ENCODE data around the gene NKX2-8.

The NKX2-8 gene

DNA sequence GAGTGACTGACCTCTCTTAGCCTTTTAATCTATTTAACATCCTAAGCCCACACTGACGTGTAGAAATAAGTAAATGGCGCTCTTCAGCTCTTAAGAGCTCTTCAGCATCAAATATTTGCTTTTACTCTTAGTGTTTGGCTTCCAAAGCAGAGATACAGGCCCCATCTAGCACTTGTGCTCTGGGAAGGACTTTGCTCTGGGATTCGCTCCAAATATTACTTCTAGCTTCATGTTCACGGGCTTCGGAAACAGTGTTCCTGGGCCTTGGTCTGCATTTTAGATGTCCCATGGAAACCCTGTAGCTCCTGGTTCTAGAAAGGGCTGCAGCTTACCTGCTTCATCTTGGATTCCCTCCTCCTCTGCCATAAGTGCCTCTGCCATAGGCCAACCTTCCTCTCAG, 2.7 kb upstream of the NKX2-8 start:
- peaks cover 85% of the 10 kb centered on the region for H3K27me3 Mint-ChIP-seq

DNA sequence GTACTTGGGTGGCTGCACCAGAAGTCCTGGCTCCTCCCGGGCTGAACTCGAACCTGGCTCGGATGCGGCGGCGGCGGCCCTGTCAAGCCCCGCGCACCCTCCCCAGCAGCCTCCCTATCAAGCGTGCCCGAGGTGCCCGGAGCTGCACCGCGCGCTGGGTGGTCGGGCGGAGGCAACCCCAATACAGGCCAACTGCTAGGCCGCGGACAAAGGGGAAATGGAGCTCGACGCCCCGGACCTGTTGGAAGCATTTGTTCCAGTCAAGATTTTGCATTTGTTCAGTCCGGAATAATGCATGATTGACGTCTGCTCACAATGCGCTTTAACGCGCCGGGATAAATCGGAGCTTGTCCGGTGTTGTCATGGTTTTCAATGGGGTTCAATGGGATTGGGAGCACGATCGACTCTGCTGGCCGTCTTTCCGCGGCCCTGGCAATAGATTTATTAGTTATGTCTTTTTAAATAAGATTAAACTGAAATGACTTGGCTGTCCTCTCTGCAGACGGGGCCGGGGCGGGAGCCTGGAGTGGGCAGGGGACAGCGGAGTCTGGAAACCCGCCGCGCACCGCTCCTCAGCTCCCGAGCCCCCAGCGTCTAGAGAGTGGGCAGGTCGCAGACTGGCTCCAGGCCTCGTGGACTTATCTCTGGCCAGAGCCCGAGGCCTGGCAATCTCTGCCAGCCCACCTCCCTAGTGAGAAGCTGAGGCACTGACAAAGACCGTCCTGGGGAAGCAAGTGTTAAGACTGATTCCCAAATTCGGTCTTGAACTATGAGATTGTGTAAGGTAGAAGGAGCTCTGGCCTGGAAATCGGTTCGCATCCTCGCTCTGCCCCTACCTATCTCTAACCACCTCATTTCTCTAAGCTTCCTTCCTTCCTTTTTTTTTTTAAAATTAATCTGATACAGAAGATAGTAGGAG, 1.7 kb upstream of the NKX2-8 start:
- Mint-ChIP-seq H3K4me1 (ENCODE audit: low read depth) (peaks cover 4% of the 10 kb centered on the region), H3K27ac (no peak overlapping the region), H3K9me3 (no peaks in the 10 kb centered on the region), H3K27me3 (peaks cover 87% of the 10 kb centered on the region), H3K4me3 (no peak overlapping the region), H3K36me3 (ENCODE audit: low read depth) (no peaks in the 10 kb centered on the region)
- no peak for DNase-seq

More for the DNA sequence above, 2.7 kb upstream of the NKX2-8 start:
- Mint-ChIP-seq H3K9me3 (no peaks in the 10 kb centered on the region), H3K36me3 (ENCODE audit: low read depth) (no peaks in the 10 kb centered on the region), H3K4me1 (ENCODE audit: low read depth) (peaks cover 4% of the 10 kb centered on the region), H3K27ac (no peak overlapping the region), H3K4me3 (no peak overlapping the region)
- no peak for DNase-seq

DNA sequence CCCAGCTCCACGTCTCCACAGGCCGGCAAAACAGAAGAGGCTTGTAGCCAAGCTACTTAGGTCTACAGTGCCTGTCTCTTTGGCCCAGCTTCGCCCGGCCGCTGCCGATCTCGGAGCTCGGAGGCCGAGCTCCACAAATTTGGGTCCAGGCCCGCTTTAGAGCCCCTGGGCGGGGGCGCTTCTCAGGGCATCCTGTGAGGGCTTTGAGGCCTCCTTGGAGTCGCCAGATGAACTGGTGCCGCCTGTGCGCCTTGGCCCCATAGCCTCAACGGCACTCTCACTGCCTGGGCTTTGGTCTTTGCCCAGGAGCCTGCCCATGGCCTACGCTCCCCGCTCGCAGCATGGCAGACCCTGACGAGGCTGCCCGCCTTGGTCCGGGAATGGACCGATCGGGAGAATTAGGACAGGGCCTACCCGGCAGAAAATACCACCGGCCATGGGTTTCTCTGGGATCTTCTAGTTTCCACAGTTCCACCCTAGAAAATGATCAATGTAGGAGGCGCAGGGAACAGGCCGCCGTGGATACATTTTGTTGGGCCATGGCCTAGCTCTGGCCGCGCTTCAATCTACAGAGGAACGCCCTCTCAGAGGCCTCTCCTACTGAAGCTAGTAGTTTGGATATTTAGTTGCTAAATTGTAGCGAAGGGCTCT, 953 bp upstream of the NKX2-8 start:
- no peaks in the 10 kb centered on the region for H3K9me3 Mint-ChIP-seq
- no peak overlapping the region for H3K4me3 Mint-ChIP-seq
- no peak for DNase-seq
- H3K36me3 Mint-ChIP-seq (ENCODE audit: low read depth): no peaks in the 10 kb centered on the region
- H3K4me1 Mint-ChIP-seq (ENCODE audit: low read depth): peaks cover 4% of the 10 kb centered on the region
- H3K27ac Mint-ChIP-seq: no peak overlapping the region
- peaks cover 85% of the 10 kb centered on the region for H3K27me3 Mint-ChIP-seq

DNA sequence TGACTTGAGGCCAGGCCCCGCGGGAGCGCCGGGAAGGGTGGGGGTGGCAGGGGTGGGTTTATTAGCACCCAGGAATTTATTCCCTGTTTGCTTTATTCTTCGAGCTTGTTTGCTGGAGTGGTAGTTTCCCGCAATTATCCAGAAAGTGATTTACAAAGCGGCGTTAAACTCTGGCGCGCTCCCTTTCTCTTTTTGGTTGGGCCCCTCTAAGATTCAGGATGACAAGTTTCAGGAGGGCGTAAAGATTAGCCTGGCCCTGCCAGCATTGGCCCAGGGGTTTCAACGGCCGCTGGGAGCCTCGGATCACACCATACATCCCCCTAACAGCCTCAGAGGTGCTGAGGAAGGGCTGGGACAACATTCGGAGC, 444 bp upstream of the NKX2-8 start:
- Mint-ChIP-seq H3K27ac (no peak overlapping the region), H3K4me1 (ENCODE audit: low read depth) (peaks cover 4% of the 10 kb centered on the region), H3K36me3 (ENCODE audit: low read depth) (no peaks in the 10 kb centered on the region), H3K9me3 (no peaks in the 10 kb centered on the region), H3K27me3 (peaks cover 86% of the 10 kb centered on the region), H3K4me3 (no peak overlapping the region)
- DNase-seq: no peak

DNA sequence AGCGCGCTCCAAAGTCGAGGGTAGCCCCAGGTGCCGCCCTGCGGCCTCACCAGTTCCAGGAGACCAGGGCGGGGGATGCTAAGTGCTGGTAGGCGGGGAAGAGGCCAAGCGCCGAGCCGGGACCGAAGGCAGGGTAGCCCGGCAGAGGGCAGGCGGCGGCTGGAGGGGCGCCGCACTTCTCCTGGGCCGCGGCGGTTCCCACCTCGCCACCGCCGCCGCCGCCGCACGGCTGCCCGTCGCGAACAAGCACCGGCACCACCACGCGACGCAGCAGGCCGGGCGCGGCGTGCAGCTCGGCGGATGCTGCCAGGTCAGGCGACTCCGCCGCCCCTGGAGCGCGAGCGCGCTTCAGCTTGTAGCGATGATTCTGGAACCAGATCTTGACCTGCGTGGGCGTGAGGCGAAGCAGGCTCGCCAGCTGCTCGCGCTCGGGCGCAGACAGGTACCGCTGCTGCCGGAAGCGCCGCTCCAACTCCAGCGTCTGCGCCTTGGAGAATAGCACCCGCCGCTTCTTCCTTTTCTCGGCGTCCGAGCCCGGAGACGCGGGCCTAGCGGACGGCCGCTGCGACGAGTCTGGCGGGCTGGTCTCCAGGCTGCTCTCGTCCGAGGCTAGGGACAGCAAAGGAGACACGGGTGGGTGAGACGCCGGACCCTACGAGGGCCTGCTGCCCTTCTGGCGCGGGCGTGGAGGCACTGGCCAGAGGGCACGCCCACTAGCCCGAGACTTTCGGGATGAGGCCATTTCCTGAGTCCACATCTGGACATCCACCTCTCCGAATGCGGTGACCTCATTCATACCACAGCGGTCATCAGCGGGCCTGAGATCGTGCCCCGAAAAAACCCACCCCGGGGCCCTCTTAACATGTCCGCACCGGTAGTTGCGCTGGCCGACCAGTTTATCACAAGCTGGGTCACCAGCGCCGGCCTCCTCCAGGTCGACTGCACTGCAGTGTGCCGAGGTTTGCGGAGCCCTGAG, 1.3 kb downstream of the NKX2-8 start:
- peak; percentile 35 for DNase-seq
- H3K36me3 Mint-ChIP-seq (ENCODE audit: low read depth): no peaks in the 10 kb centered on the region
- peaks cover 4% of the 10 kb centered on the region for H3K4me1 Mint-ChIP-seq (ENCODE audit: low read depth)
- H3K27me3 Mint-ChIP-seq: peaks cover 79% of the 10 kb centered on the region
- peak overlapping the region; percentile 27 for H3K4me3 Mint-ChIP-seq
- no peak overlapping the region for H3K27ac Mint-ChIP-seq
- no peaks in the 10 kb centered on the region for H3K9me3 Mint-ChIP-seq

DNA sequence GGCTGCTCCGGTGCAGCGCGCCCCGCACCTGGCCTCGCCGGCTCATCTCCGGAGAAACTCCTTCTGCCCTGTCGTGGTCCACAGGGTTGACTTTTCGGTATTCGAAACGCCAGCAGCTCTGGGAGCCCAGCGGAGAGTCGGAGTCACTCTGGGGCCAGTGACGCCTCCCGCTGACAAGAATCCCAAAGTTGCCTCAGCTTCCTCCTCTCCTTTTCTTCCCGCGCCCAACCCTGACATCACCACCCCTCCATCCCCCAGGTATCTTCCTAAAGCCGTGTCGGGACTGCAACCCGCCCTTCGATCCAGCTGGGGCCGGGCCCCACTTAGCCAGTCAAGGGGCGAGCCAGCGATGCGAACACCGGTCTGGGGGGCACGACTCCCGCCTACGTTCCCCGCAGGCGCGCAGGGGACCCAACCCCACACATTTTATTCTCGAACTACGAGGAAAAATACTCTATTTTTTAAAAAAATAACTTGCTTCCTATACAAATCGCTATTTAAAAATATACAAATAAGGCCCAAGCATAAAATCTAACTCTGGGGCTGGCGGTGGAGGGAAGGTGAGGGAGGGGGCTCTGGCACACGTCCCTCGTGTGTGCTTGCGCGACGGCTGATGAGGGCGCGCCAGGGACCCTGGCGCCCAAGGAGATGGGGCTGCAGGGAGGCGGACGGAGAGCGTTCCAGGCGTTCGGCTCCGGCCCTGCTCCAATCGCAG, 2.1 kb downstream of the NKX2-8 start:
- H3K36me3 Mint-ChIP-seq (ENCODE audit: low read depth): no peaks in the 10 kb centered on the region
- peaks cover 4% of the 10 kb centered on the region for H3K4me1 Mint-ChIP-seq (ENCODE audit: low read depth)
- DNase-seq: no peak
- H3K27me3 Mint-ChIP-seq: peaks cover 73% of the 10 kb centered on the region
- no peak overlapping the region for H3K27ac Mint-ChIP-seq
- H3K4me3 Mint-ChIP-seq: no peak overlapping the region
- no peaks in the 10 kb centered on the region for H3K9me3 Mint-ChIP-seq

DNA sequence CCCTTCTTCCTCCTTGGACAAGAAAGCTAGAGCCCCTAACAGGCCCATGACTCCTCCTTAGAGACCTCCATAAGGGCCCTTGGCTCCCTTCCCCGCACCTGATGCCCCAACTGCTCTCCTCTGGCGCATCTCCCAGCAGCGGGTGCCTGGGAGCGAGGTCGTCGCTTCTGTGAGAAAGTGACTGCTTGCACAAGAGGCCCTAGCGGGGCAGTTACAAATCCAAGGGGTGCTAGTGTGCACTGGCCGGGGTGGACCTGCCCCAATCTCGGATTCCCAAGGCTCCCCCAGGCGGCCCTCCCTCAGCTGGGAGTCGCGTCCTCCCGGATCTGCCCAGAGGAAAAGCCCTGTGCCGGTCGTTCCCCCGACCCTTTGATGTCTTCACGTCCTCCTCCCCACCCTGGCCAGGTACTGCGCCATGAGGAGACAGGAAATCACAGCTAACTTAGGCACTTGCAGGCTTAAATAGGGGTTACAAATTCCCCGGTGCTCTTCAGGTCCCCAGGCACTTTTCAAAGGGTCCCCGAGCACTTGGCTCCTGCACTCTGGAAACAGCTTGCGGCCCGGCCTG, 2.8 kb downstream of the NKX2-8 start:
- no peak for DNase-seq
- H3K9me3 Mint-ChIP-seq: no peaks in the 10 kb centered on the region
- H3K27me3 Mint-ChIP-seq: peaks cover 67% of the 10 kb centered on the region
- H3K36me3 Mint-ChIP-seq (ENCODE audit: low read depth): no peaks in the 10 kb centered on the region
- H3K27ac Mint-ChIP-seq: no peak overlapping the region
- peaks cover 4% of the 10 kb centered on the region for H3K4me1 Mint-ChIP-seq (ENCODE audit: low read depth)
- H3K4me3 Mint-ChIP-seq: no peak overlapping the region

DNA sequence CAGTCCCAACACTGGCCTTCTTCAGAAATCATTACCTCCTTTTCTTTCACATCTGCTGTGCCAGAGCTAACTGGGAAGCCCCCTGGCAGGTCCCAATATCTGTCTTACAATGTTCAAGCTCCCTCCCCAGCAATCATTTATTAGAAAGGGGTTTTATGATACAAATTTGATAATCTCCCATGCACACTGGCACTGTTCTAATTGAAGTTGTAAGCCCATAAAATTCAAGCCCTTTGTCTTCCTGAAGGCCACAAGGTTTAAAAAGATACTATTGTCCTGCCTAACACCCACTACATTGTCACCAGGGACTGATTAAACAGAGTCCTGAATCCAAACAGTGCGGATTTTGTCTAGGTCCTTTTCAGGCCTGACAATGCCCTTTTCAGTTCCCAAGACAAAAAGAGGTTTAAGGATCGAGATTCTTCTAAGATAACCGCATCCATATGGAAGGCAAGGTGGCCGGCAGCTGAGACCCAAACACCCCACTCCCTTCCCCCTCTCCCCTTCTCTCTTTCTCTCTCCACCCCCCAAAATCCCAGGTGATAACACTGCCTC, 3.3 kb downstream of the NKX2-8 start:
- peaks cover 61% of the 10 kb centered on the region for H3K27me3 Mint-ChIP-seq
- H3K9me3 Mint-ChIP-seq: no peaks in the 10 kb centered on the region

DNA sequence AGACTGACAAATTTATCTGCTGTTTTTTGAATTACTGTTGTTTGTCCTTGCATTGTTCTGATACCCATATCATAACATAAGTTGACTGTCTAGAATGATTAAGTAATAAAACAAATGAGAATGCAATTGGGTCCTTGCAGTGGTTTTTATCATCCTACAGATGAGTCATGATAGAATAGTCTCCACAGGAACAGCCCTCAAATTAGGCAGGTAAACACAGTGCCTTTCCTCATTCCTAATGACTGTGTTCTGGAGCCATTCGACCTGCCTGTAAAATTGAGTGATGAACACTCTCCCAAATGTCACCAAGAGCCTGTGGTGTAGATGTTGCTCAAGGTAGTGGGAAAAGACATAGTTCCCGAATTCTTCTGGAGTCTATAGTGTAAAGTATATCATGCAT, 12.3 kb downstream of the NKX2-8 start:
- no peak for DNase-seq
- Mint-ChIP-seq H3K4me3 (no peak overlapping the region), H3K27me3 (peaks cover 12% of the 10 kb centered on the region), H3K9me3 (peaks cover 4% of the 10 kb centered on the region), H3K4me1 (ENCODE audit: low read depth) (no peaks in the 10 kb centered on the region), H3K36me3 (ENCODE audit: low read depth) (no peaks in the 10 kb centered on the region), H3K27ac (no peak overlapping the region)

More for the DNA sequence above, 3.3 kb downstream of the NKX2-8 start:
- Mint-ChIP-seq H3K27ac (no peak overlapping the region), H3K36me3 (ENCODE audit: low read depth) (no peaks in the 10 kb centered on the region), H3K4me3 (no peak overlapping the region), H3K4me1 (ENCODE audit: low read depth) (peaks cover 4% of the 10 kb centered on the region)
- no peak for DNase-seq

DNA sequence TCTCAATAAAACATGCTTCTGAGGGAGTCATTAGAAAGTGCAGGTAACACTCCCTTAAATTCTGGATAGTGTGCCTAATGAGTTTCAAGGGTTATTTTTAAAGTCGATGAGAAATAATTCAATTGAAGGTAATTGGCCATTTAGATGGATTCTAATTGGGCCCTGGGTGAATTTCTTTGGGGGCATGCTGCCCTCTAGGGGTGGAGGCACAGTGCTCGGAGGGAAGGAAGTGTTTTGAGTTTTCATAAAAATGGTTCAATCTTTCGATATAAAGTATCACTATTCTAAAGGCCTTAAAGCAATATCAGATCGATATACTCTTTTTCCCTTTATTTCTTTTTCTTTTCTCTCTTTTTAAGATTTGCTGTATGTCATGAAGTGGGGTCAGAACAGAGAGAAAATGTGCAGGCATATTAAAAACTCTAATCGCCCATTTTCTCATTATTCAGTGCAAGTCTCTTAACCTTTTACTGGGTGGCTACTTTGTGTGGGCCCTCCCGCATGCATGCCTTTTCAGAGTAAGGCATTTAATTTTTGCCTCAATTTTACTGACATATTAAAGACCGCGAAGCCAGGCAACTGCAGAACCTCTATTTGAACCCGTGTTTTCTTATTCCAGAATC, 25.5 kb downstream of the NKX2-8 start:
- peak; percentile 43 for DNase-seq
- no peak overlapping the region for H3K4me3 Mint-ChIP-seq
- no peak overlapping the region for H3K27ac Mint-ChIP-seq
- peaks cover 20% of the 10 kb centered on the region for H3K27me3 Mint-ChIP-seq
- no peaks in the 10 kb centered on the region for H3K36me3 Mint-ChIP-seq (ENCODE audit: low read depth)
- H3K9me3 Mint-ChIP-seq: no peaks in the 10 kb centered on the region
- no peaks in the 10 kb centered on the region for H3K4me1 Mint-ChIP-seq (ENCODE audit: low read depth)

DNA sequence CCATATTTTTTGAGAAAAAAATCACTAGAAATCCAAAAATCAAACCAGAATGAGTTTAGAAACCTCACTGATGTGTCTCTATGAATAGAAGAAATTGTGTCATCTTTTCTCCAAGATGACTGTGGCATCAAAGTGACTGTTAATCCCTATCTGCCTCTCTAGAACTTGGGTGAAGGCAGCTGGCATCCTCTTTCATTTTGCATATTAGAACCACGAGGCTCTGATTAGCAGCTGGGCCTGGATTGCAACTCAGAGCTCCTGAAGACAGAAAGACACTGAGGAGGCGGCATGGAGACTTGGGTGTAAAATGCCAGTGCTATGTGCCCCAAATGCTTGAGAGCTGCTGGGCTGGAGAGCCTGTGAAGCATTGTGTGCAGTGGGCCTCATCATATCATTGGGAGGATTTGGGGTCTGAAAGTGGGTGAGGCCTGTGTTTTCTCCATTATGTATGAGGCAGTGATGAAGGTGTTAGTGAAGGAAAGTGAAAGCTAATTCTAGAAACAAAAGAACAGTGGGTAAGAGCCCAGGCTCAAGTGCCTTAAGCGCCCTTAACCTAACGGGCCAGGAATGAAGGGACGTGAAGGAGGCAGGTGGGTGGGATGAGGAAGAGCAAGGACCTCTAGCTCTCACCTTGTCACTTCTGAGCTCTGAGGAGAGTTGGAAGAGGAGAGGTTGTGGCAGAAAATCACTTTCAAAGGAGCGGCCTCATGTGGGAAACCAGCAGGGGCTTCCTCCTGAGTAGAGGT, 26.2 kb downstream of the NKX2-8 start:
- no peak overlapping the region for H3K27ac Mint-ChIP-seq
- no peaks in the 10 kb centered on the region for H3K9me3 Mint-ChIP-seq
- no peaks in the 10 kb centered on the region for H3K36me3 Mint-ChIP-seq (ENCODE audit: low read depth)
- H3K4me1 Mint-ChIP-seq (ENCODE audit: low read depth): no peaks in the 10 kb centered on the region
- H3K4me3 Mint-ChIP-seq: no peak overlapping the region
- H3K27me3 Mint-ChIP-seq: peaks cover 16% of the 10 kb centered on the region
- DNase-seq: no peak

DNA sequence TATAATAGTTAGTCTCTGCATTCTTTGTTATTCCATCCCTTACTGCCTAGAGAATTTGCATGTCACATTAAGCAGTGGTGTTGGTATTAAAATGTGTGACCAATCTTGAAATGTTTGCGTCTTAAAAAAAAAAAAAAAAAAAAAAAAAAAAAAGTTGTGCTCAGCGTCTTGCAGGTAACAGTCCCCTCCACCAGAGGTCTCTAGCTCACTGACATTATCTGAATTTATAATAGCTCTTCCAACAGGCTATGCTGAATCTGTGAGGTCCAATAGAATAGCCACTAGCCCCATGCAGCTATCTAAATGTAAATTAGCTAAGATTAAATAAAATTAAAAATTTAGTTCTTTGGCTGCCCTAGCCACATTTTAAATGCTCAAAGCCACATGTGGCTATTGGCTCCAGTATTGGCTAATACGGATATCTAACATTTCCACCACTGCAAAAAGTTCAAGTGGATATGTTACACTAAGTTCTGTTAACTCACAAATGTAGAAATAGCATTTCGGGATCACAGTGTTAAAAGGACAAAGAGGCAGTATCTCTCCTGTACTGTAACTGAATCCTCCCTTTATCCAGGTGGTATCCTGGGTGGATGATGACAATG, 28.7 kb downstream of the NKX2-8 start:
- DNase-seq: no peak
- no peaks in the 10 kb centered on the region for H3K4me1 Mint-ChIP-seq (ENCODE audit: low read depth)
- H3K4me3 Mint-ChIP-seq: no peak overlapping the region
- no peaks in the 10 kb centered on the region for H3K9me3 Mint-ChIP-seq
- H3K27ac Mint-ChIP-seq: no peak overlapping the region
- peaks cover 12% of the 10 kb centered on the region for H3K27me3 Mint-ChIP-seq
- H3K36me3 Mint-ChIP-seq (ENCODE audit: low read depth): no peaks in the 10 kb centered on the region

All from activated T-cell treated with anti-CD3 and anti-CD28 coated beads, Interleukin-2, amount 50 U/mL, for 24 hours (primary cell).